Subcutaneous adipose tissue (tissue), 4 donors: Measurements from ENCODE around the gene FGGY. TPM values are rescaled to one million over a fixed set of nuclear protein-coding genes. Genes with fewer than 3 reads are reported as not detected.

Experiments
- total RNA-seq, 4 donors: library from RNA; depleted of rRNA; stranded (reverse); fragments of >200 nt; gene quantifications; one replicate each; pipeline ENCODE4 v1.1.0, GENCODE V29; 2016
- TF ChIP-seq, protein P1 (sequence below): fragments of 450-650 bp; IDR thresholded peaks from one replicate; pipeline ENCODE4 v1.5.1; 2016; ENCODE audit warnings: low read depth, mild to moderate bottlenecking, control low read depth, antibody characterized with exemption, moderate library complexity

The FGGY gene
- total RNA-seq, 4 donors from 2014 or later, result 7.8 to 19.2 (median 12.5) TPM

- TF ChIP-seq, protein P1, sequence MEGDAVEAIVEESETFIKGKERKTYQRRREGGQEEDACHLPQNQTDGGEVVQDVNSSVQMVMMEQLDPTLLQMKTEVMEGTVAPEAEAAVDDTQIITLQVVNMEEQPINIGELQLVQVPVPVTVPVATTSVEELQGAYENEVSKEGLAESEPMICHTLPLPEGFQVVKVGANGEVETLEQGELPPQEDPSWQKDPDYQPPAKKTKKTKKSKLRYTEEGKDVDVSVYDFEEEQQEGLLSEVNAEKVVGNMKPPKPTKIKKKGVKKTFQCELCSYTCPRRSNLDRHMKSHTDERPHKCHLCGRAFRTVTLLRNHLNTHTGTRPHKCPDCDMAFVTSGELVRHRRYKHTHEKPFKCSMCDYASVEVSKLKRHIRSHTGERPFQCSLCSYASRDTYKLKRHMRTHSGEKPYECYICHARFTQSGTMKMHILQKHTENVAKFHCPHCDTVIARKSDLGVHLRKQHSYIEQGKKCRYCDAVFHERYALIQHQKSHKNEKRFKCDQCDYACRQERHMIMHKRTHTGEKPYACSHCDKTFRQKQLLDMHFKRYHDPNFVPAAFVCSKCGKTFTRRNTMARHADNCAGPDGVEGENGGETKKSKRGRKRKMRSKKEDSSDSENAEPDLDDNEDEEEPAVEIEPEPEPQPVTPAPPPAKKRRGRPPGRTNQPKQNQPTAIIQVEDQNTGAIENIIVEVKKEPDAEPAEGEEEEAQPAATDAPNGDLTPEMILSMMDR, result no peak
Measured at GRCh38 chr1:59698386-59698785, 401.5 kb downstream of the FGGY start.

DNA sequence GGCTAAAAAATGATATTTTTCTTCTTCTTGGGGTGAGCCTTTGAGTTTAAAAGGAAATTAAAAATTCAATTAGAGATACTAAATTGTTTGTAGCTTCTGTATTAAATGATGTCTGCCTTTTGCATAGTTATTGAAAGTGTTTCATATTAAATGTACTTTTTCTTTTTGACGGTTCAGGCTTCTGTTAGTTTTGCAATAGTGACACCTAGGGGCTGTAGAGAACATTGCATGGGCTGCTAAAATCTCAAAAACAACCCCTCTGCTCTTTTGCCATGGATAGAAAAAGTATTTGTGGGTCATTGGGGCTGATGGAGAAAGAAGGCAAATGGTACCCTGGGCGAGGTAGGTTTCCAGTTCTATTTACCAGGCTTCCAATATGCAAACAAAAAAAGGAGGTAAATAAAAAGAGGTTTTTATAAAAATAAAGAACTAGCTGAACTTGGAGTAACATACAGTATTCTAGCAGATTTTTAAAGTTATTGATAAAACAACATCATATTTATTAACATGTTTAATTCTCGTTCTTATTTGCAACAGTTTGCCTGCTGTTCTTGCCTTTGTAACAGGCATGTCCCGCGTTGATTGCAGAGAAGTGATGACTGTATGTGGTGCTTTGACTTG lies 402.4 kb downstream of the FGGY start:
- TF ChIP-seq, protein P1, result no peak

DNA sequence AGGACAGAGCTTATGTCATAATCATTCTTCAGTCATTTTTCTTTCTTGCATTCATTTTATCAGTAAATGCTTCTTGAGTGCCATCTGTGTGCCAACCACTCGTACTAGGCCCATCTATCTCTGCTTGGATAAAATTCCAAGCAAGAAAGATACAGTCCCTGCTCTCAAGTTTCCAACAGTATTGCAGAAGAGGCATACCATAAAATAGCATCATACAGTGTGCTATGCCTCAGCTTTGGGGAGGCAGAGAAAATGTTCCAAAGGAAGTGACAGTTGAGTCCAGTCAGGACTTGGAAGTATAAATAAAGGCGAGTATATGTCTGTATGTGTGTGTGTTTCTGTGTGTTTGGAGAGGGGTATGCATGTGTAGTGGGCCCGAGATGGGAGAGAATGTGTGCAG lies 404.5 kb downstream of the FGGY start:
- TF ChIP-seq, protein P1, result no peak

DNA sequence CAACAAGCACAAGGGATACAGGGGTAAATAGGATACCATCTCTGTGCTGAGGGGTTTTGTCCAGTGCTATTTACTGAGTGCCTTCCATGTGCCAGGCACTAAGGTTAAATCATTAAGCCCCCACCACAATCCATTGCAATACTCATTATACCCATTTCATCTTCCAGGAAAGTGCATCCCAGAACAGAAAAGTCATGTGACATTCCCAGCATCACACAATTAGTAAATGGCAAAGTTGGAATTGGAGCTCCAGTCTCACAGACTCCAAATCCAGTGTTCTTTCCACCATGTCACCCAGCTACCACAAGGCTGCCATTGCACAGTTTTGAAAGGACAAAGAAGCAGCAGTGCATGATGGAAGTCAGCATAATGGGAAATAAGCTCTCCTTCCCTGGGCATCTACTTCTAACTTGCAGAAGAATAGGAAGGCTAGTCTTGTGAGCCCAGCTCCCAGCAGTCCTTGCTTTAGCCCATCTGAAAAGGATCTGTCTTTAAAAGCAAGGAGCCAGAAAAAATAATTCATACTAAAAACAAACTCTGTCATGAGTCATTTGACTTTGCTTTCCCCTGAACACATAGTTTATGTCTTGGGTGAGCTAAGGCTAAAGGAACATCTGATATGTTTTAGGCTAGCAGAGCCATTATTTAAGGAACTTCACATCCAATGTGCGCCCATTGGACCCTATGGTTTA lies 406.5 kb downstream of the FGGY start:
- TF ChIP-seq, protein P1, result no peak

GRCh38 chr1:59703918-59704378 lies 407.1 kb downstream of the FGGY start:
- TF ChIP-seq, protein P1, result no peak

DNA sequence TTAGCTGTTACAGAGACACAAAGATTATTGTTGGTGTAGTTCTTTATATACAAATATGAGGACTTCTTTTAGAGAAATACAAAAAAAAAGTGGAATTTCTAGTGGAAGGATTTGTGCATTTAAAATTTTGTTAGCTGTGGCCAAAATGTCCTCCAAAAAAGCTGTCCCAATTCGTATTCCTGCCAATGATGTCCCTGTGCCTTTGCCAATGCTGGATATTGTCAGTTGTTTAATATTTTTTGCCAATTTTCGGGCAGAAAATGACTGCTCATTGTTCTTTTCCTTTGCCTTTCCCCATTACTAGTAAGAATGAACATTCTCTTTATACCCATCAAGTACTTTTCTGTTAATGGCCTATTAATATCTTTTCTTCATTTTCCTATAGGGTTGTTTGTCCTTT lies 407.8 kb downstream of the FGGY start:
- TF ChIP-seq, protein P1, result no peak

DNA sequence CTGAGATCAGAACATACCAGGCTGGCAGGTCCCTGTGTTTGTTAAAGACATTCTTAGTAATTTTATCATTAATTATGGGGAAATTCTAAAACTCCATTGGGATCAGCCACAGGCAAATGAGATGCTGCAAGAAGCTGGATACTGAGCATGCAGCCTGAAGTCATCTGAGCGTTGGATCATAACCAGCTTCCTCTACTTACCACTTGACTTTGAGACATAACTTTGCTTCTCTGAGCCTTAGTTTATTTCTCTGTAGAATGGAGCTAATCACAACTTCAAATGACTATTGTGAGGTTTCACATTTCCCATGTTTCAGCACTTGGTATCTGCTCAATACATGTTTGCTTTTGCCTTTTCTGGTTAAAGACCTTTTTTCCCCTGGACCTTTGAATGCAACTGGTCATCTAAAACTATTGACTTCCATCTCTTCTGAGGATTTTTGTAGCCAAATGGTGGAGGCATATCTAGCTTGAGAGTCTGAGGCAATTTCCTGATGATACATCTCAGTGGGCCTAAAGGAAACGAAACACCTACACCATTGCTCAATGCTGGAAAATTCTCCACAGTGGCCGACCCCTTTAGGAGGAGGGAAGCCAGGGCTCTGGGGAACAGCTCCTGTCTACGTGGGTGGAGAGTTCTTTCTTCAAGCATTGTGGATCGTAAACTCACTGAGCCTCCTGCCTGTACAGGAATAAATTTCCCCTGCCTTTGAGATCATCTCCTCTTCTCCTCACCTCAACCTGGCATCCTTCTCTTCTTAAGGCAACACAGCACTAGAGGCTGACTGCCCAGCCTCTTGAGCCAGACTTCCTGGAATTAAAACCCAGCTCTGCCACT lies 408.8 kb downstream of the FGGY start:
- TF ChIP-seq, protein P1, result no peak
